ENCODE measurements around the gene MCF2L2. TPM values are rescaled to one million over a fixed set of nuclear protein-coding genes. Genes with fewer than 3 reads are reported as not detected.

MCF2L2 gene, protein sequence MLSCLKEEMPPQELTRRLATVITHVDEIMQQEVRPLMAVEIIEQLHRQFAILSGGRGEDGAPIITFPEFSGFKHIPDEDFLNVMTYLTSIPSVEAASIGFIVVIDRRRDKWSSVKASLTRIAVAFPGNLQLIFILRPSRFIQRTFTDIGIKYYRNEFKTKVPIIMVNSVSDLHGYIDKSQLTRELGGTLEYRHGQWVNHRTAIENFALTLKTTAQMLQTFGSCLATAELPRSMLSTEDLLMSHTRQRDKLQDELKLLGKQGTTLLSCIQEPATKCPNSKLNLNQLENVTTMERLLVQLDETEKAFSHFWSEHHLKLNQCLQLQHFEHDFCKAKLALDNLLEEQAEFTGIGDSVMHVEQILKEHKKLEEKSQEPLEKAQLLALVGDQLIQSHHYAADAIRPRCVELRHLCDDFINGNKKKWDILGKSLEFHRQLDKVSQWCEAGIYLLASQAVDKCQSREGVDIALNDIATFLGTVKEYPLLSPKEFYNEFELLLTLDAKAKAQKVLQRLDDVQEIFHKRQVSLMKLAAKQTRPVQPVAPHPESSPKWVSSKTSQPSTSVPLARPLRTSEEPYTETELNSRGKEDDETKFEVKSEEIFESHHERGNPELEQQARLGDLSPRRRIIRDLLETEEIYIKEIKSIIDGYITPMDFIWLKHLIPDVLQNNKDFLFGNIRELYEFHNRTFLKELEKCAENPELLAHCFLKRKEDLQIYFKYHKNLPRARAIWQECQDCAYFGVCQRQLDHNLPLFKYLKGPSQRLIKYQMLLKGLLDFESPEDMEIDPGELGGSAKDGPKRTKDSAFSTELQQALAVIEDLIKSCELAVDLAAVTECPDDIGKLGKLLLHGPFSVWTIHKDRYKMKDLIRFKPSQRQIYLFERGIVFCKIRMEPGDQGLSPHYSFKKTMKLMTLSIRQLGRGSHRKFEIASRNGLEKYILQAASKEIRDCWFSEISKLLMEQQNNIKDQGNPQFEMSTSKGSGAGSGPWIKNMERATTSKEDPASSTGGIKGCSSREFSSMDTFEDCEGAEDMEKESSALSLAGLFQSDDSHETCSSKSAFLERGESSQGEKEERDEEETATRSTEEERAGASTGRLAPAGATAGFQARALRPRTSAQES
- under 0.01 and 0.15 TPM in 2 replicates for total RNA-seq (ENCODE audit: low replicate concordance)

DNA sequence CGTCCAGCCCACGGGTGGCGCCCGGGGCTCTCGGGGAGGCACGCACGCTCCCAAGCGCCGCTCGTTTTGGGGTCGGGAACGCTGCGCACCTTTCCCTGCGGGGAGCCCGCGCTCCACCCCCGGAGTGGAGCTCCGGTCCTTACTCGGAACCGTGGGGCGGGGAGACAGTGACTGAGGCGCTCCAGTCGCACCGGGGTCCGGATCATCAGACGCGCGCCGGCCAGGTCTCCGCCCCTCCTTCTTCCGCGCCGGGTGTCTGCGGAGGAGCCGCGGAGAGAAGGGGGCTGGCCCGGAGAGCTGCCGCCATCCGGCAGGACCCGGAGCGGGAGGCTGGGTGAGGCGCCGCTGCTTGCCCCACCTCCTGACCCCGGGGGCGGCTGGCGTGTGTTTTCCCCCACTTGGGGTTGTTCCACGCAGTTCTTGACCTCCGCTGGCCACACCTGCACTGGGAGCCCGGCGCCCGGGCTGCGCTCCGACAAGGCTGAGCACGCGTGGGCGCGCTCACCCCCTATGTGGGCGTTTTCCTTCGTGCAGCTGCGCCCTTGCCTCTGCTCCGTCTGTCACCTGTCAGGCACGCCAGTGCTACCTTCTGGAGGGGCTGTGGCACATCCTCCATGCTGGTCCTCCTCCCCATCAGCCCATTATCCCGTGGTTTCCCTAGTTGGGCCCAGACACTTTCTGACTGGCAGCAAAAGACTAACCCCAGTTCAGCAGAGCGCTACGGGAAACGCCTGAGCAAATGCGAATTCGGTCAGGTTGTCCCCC lies at the start of gene MCF2L2:
MCF2L2 (minus strand) TSS at position 173 of the 765 bp plus-strand sequence. CDS start 642 bp downstream, outside the sequence.

GRCh38 chr3:183252973-183253527 lies 175.4 kb downstream of the MCF2L2 start, which contains the start of gene B3GNT5:
Gene B3GNT5, plus strand, starts transcription at chr3:183253253. Its CDS starts 16,546 bp downstream, at chr3:183269799.

Other genes starting within 250 kb of the MCF2L2 start
- gene B3GNT5, start 175.4 kb downstream of the MCF2L2 start, total RNA-seq (ENCODE audit: low replicate concordance), result 1.4 and 2.4 TPM in 2 replicates
- under 0.01 TPM in 1 of 2 replicates, not detected in the other for gene KLHL6, start 127.1 kb upstream of the MCF2L2 start, total RNA-seq (ENCODE audit: low replicate concordance)
- gene KLHL24, start 207.0 kb upstream of the MCF2L2 start, total RNA-seq (ENCODE audit: low replicate concordance), result 65.4 and 170 TPM in 2 replicates